Muscle layer of duodenum (tissue), 2 donors: ENCODE data around the gene DLG2.

Source experiments
- H3K27ac ChIP-seq: one replicate; pipeline ENCODE4 v1.7.0; 2013; ENCODE audit warnings: mild to moderate bottlenecking, low read length
- H3K27me3 ChIP-seq: one replicate; pipeline ENCODE4 v1.7.0; 2013; ENCODE audit warnings: low read depth, mild to moderate bottlenecking, control low read depth, low read length
- H3K36me3 ChIP-seq, 2 donors: one replicate each; pipeline ENCODE4 v1.7.0; 2013; ENCODE audit warnings: low read length in 2 of 2, control low read depth in 1 of 2, mild to moderate bottlenecking in 1 of 2; ENCODE audit not compliant: insufficient read depth in 2 of 2, control insufficient read depth in 1 of 2
- H3K4me1 ChIP-seq, 2 donors: one replicate each; pipeline ENCODE4 v1.7.0; 2013; ENCODE audit warnings: low read length in 2 of 2, mild to moderate bottlenecking in 2 of 2, control low read depth in 1 of 2, moderate library complexity in 1 of 2; ENCODE audit not compliant: insufficient read depth in 2 of 2, control insufficient read depth in 1 of 2
- H3K4me3 ChIP-seq, 2 donors: one replicate each; pipeline ENCODE4 v1.7.0; 2013; ENCODE audit warnings: low read length in 2 of 2, low read depth in 1 of 2, mild to moderate bottlenecking in 1 of 2
- H3K9me3 ChIP-seq, 2 donors: one replicate each; pipeline ENCODE4 v1.7.0; 2013; ENCODE audit warnings: low read length in 2 of 2, control low read depth in 1 of 2, mild to moderate bottlenecking in 1 of 2; ENCODE audit not compliant: control insufficient read depth in 1 of 2
- donor health status: healthy.

DLG2 gene

GRCh38 chr11:84634309-84634708 is 992.8 kb downstream of the DLG2 start:
- Histone ChIP-seq H3K9me3 (no peaks in the 10 kb centered on the region), H3K4me1 (no peaks in the 10 kb centered on the region), H3K4me3 (no peak overlapping the region), H3K27me3 (no peaks in the 10 kb centered on the region), H3K36me3 (no peaks in the 10 kb centered on the region), H3K27ac (no peak overlapping the region)

- Histone ChIP-seq H3K9me3 (no peaks in the 10 kb centered on the region), H3K4me3 (no peak overlapping the region), H3K27ac (no peak overlapping the region), H3K36me3 (no peaks in the 10 kb centered on the region), H3K4me1 (no peaks in the 10 kb centered on the region), H3K27me3 (no peaks in the 10 kb centered on the region)
Observed at GRCh38 chr11:84628871-84629620, 998.1 kb downstream of the DLG2 start.

- Histone ChIP-seq H3K4me1 (no peaks in the 10 kb centered on the region), H3K27ac (no peak overlapping the region), H3K4me3 (no peak overlapping the region), H3K9me3 (no peaks in the 10 kb centered on the region), H3K27me3 (no peaks in the 10 kb centered on the region), H3K36me3 (no peaks in the 10 kb centered on the region)
Observed at GRCh38 chr11:84626256-84626655, 1000.9 kb downstream of the DLG2 start.

GRCh38 chr11:84612645-84613044 is 1014.5 kb downstream of the DLG2 start:
- Histone ChIP-seq H3K9me3 (no peaks in the 10 kb centered on the region), H3K4me1 (no peaks in the 10 kb centered on the region), H3K27ac (no peak overlapping the region), H3K27me3 (no peaks in the 10 kb centered on the region), H3K4me3 (no peak overlapping the region), H3K36me3 (no peaks in the 10 kb centered on the region)

- Histone ChIP-seq H3K27ac (no peak overlapping the region), H3K4me3 (no peak overlapping the region), H3K36me3 (no peaks in the 10 kb centered on the region), H3K9me3 (no peaks in the 10 kb centered on the region), H3K4me1 (no peaks in the 10 kb centered on the region), H3K27me3 (no peaks in the 10 kb centered on the region)
Observed at GRCh38 chr11:84608837-84609196, 1018.3 kb downstream of the DLG2 start.

- Histone ChIP-seq H3K9me3 (no peaks in the 10 kb centered on the region), H3K4me3 (no peak overlapping the region), H3K27ac (no peak overlapping the region), H3K36me3 (no peaks in the 10 kb centered on the region), H3K4me1 (no peaks in the 10 kb centered on the region), H3K27me3 (no peaks in the 10 kb centered on the region)
Observed at GRCh38 chr11:84607975-84608836, 1018.9 kb downstream of the DLG2 start.

- H3K36me3 ChIP-seq, result no peaks in the 10 kb centered on the region
- H3K4me1 ChIP-seq, result no peaks in the 10 kb centered on the region
- no peaks in the 10 kb centered on the region for H3K9me3 ChIP-seq
- no peak overlapping the region for H3K4me3 ChIP-seq
- no peak overlapping the region for H3K27ac ChIP-seq
- no peaks in the 10 kb centered on the region for H3K27me3 ChIP-seq
Observed at GRCh38 chr11:84594602-84595001, 1032.5 kb downstream of the DLG2 start.

GRCh38 chr11:84590106-84590505 is 1037.0 kb downstream of the DLG2 start:
- no peaks in the 10 kb centered on the region for H3K27me3 ChIP-seq

GRCh38 chr11:84588131-84588829 is 1038.9 kb downstream of the DLG2 start:
- Histone ChIP-seq H3K9me3 (no peaks in the 10 kb centered on the region), H3K4me3 (no peak overlapping the region), H3K27ac (no peak overlapping the region), H3K27me3 (no peaks in the 10 kb centered on the region), H3K4me1 (no peaks in the 10 kb centered on the region), H3K36me3 (no peaks in the 10 kb centered on the region)

More at GRCh38 chr11:84590106-84590505, 1037.0 kb downstream of the DLG2 start:
- Histone ChIP-seq H3K36me3 (no peaks in the 10 kb centered on the region), H3K4me1 (no peaks in the 10 kb centered on the region), H3K27ac (no peak overlapping the region), H3K9me3 (no peaks in the 10 kb centered on the region), H3K4me3 (no peak overlapping the region)

- H3K4me1 ChIP-seq, result no peaks in the 10 kb centered on the region
- H3K9me3 ChIP-seq, result no peaks in the 10 kb centered on the region
- no peak overlapping the region for H3K4me3 ChIP-seq
- no peaks in the 10 kb centered on the region for H3K27me3 ChIP-seq
- no peak overlapping the region for H3K27ac ChIP-seq
- no peaks in the 10 kb centered on the region for H3K36me3 ChIP-seq
Observed at GRCh38 chr11:84583106-84583505, 1044.0 kb downstream of the DLG2 start.

- Histone ChIP-seq H3K9me3 (no peaks in the 10 kb centered on the region), H3K4me3 (no peak overlapping the region), H3K4me1 (no peaks in the 10 kb centered on the region), H3K27me3 (no peaks in the 10 kb centered on the region), H3K27ac (no peak overlapping the region), H3K36me3 (no peaks in the 10 kb centered on the region)
Observed at GRCh38 chr11:84581083-84581482, 1046.1 kb downstream of the DLG2 start.
